ENCODE measurements around the gene SNHG17.
"Not testable (repeated sequence)": the region's sequence is repeated elsewhere in the genome, so short reads cannot be mapped to it uniquely, and the experiment has no call there.

The SNHG17 gene

GRCh38 chr20:38386004-38386403 is 49.1 kb downstream of the SNHG17 start:
- DNase-seq (ENCODE audit: extremely low spot score, insufficient read length, low read depth), result no peak
- no peak for FAIRE-seq

- no peak for FAIRE-seq
- no peak for DNase-seq (ENCODE audit: extremely low spot score, insufficient read length, low read depth)
Observed at GRCh38 chr20:38383147-38383546, 52.0 kb downstream of the SNHG17 start.

GRCh38 chr20:38377838-38378237 is 57.3 kb downstream of the SNHG17 start:
- FAIRE-seq; DNase-seq (ENCODE audit: extremely low spot score, insufficient read length, low read depth): not testable (repeated sequence)

- no peak for DNase-seq (ENCODE audit: extremely low spot score, insufficient read length, low read depth)
- FAIRE-seq, result no peak
Observed at GRCh38 chr20:38377039-38377685, 58.0 kb downstream of the SNHG17 start.

- no peak for DNase-seq (ENCODE audit: extremely low spot score, insufficient read length, low read depth)
- FAIRE-seq, result no peak
Observed at GRCh38 chr20:38373898-38374297, 61.2 kb downstream of the SNHG17 start.

- FAIRE-seq (no peak), DNase-seq (ENCODE audit: extremely low spot score, insufficient read length, low read depth) (no peak)
Observed at GRCh38 chr20:38373231-38373867, 61.8 kb downstream of the SNHG17 start.

- no peak for DNase-seq (ENCODE audit: extremely low spot score, insufficient read length, low read depth)
- FAIRE-seq, result no peak
Observed at GRCh38 chr20:38372806-38373205, 62.3 kb downstream of the SNHG17 start.
